Measurements from ENCODE around the gene FUCA2.

Gene FUCA2

DNA sequence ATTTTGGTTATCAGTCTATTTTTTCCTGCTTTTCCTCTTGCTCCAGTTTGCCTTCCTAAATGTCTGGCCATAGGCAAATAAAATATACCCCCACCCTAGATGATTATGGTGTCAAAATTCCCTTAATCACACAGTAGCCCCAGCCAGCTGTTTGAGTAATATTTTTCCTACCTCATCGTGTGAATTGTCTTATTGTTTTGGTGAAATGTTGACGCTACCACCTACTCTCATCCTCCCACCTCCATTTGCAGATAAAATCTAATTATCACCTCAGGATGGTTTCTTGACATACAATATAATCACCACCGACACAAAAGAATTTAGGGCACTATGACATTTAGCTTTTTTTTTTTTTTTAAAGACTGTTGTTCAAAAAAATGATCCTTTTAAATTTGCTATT lies 44.1 kb upstream of the FUCA2 start:
- Histone ChIP-seq H3K4me1 (ENCODE audit: insufficient read depth, poor library complexity, severe bottlenecking) (no peaks in the 10 kb centered on the region), H3K36me3 (ENCODE audit: low read depth) (no peaks in the 10 kb centered on the region), H3K4me3 (ENCODE audit: severe bottlenecking) (no peak overlapping the region), H3K27me3 (ENCODE audit: insufficient read depth, poor library complexity, severe bottlenecking) (no peaks in the 10 kb centered on the region), H3K27ac (ENCODE audit: poor library complexity, severe bottlenecking) (no peak overlapping the region), H3K9me3 (ENCODE audit: severe bottlenecking) (no peaks in the 10 kb centered on the region)
- DNase-seq (ENCODE audit: low spot score): no peak
- TF ChIP-seq, protein P1, sequence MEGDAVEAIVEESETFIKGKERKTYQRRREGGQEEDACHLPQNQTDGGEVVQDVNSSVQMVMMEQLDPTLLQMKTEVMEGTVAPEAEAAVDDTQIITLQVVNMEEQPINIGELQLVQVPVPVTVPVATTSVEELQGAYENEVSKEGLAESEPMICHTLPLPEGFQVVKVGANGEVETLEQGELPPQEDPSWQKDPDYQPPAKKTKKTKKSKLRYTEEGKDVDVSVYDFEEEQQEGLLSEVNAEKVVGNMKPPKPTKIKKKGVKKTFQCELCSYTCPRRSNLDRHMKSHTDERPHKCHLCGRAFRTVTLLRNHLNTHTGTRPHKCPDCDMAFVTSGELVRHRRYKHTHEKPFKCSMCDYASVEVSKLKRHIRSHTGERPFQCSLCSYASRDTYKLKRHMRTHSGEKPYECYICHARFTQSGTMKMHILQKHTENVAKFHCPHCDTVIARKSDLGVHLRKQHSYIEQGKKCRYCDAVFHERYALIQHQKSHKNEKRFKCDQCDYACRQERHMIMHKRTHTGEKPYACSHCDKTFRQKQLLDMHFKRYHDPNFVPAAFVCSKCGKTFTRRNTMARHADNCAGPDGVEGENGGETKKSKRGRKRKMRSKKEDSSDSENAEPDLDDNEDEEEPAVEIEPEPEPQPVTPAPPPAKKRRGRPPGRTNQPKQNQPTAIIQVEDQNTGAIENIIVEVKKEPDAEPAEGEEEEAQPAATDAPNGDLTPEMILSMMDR (IDR thresholded peaks at IDR 0.05; ENCODE audit: poor library complexity, severe bottlenecking): no peak
- no peak for ATAC-seq (ENCODE audit: low read depth)

DNA sequence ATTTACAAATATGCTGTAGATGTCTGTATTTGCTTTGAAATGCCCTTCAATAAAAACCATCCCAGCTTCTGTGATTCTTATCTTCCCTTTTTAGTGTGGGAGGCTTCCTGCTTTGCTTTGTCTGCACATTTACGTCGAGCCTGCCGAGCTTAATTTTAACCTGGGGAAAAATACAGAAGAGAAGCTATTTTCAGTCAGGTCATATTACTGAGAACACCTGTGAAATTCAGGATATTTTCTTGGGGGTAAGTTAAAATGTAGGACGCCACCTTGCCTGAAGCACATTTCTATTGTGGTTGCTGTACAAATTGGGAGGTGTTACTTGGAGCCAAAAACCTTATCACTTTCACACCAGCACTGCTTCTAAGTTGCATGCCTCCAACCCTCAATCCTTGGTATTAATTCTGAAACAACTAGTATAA lies 43.6 kb upstream of the FUCA2 start:
- no peaks in the 10 kb centered on the region for H3K4me1 ChIP-seq (ENCODE audit: insufficient read depth, poor library complexity, severe bottlenecking)
- H3K27me3 ChIP-seq (ENCODE audit: insufficient read depth, poor library complexity, severe bottlenecking): no peaks in the 10 kb centered on the region
- TF ChIP-seq, protein P1 (IDR thresholded peaks at IDR 0.05; ENCODE audit: poor library complexity, severe bottlenecking): no peak
- no peak overlapping the region for H3K4me3 ChIP-seq (ENCODE audit: severe bottlenecking)
- no peaks in the 10 kb centered on the region for H3K36me3 ChIP-seq (ENCODE audit: low read depth)
- DNase-seq (ENCODE audit: low spot score) (no peak), ATAC-seq (ENCODE audit: low read depth) (no peak)
- no peaks in the 10 kb centered on the region for H3K9me3 ChIP-seq (ENCODE audit: severe bottlenecking)
- no peak overlapping the region for H3K27ac ChIP-seq (ENCODE audit: poor library complexity, severe bottlenecking)

DNA sequence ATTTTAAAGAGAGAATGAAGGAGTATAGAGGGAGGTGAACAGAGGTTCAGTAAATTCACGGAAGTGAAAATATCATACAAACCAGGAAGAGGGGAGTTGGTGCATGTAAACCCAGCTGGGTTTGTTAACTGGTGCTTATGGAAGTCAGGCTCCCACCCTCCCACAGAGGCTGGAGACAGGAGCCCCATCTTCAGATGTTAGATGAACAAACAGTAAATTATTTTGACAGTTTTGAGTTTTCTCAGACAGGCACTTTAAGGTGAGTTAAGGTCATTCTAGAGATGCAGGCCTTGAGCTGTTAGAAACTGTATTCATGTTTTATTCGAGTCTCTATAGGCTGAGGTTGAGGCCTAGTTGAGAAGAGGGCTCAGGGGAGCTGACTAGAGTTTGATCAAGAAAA lies 41.8 kb upstream of the FUCA2 start:
- no peak overlapping the region for H3K27ac ChIP-seq (ENCODE audit: poor library complexity, severe bottlenecking)
- H3K4me1 ChIP-seq (ENCODE audit: insufficient read depth, poor library complexity, severe bottlenecking): no peaks in the 10 kb centered on the region
- no peak overlapping the region for H3K4me3 ChIP-seq (ENCODE audit: severe bottlenecking)
- TF ChIP-seq, protein P1 (IDR thresholded peaks at IDR 0.05; ENCODE audit: poor library complexity, severe bottlenecking): no peak
- no peaks in the 10 kb centered on the region for H3K9me3 ChIP-seq (ENCODE audit: severe bottlenecking)
- H3K36me3 ChIP-seq (ENCODE audit: low read depth): no peaks in the 10 kb centered on the region
- DNase-seq (ENCODE audit: low spot score) (no peak), ATAC-seq (ENCODE audit: low read depth) (no peak)
- no peaks in the 10 kb centered on the region for H3K27me3 ChIP-seq (ENCODE audit: insufficient read depth, poor library complexity, severe bottlenecking)

DNA sequence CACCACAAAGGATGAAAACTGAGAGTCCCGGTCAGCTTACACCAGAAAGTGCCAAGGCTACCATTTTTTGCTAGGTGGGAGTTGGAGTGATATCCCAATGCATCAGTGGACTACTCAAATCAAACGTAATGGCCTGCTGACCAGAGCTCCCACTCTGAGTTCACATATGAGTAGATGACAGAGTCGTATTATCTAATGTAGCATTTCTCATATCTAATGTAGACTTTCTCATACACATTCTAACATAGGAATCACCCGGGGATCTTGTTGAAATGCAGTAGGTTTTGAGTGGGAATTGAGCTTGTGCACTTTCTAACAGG lies 38.4 kb upstream of the FUCA2 start:
- no peak for ATAC-seq (ENCODE audit: low read depth)
- no peak overlapping the region for H3K27ac ChIP-seq (ENCODE audit: poor library complexity, severe bottlenecking)
- H3K9me3 ChIP-seq (ENCODE audit: severe bottlenecking): no peaks in the 10 kb centered on the region
- H3K27me3 ChIP-seq (ENCODE audit: insufficient read depth, poor library complexity, severe bottlenecking): no peaks in the 10 kb centered on the region
- H3K4me1 ChIP-seq (ENCODE audit: insufficient read depth, poor library complexity, severe bottlenecking): no peaks in the 10 kb centered on the region
- H3K4me3 ChIP-seq (ENCODE audit: severe bottlenecking): no peak overlapping the region
- DNase-seq (ENCODE audit: low spot score): no peak
- TF ChIP-seq, protein P1 (IDR thresholded peaks at IDR 0.05; ENCODE audit: poor library complexity, severe bottlenecking): no peak
- H3K36me3 ChIP-seq (ENCODE audit: low read depth): no peaks in the 10 kb centered on the region

DNA sequence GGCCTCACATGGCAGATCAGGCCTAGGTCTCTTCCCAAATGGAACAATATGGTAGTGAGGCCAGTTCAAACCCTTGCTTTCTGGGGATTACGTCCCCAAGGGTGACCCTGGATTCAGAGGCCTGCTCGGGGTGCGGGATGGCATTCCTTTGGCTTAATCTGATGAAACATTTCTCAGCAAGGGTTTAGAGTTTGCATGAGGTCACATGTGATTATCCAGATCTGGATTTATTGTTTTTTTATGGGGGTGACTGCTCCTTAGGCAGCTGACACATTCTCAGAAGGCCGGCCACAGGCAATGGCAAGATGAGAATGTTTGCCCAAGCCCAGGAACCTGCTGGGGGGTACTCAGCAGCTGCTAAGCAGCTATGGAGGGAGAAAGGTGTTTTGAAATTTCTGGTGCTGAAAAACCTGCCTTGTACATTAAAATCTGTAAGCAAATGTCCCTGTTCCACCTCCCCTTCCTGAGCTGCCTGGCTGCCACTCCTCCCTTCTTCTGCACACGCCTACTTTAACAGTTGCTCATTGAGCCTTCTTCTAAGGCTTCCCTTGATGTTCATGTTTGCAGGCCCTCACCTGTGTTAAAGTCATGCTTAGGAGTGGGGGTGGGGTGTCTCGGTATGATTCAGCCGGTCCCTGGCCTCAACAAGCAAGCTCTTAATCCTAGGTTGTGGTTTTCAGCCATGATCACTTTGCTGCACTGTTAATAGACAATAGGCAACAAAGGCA lies 37.9 kb upstream of the FUCA2 start:
- Histone ChIP-seq H3K4me3 (ENCODE audit: severe bottlenecking) (no peak overlapping the region), H3K9me3 (ENCODE audit: severe bottlenecking) (no peaks in the 10 kb centered on the region), H3K4me1 (ENCODE audit: insufficient read depth, poor library complexity, severe bottlenecking) (no peaks in the 10 kb centered on the region), H3K27ac (ENCODE audit: poor library complexity, severe bottlenecking) (no peak overlapping the region), H3K36me3 (ENCODE audit: low read depth) (no peaks in the 10 kb centered on the region), H3K27me3 (ENCODE audit: insufficient read depth, poor library complexity, severe bottlenecking) (no peaks in the 10 kb centered on the region)
- TF ChIP-seq, protein P1 (IDR thresholded peaks at IDR 0.05; ENCODE audit: poor library complexity, severe bottlenecking): no peak
- no peak for DNase-seq (ENCODE audit: low spot score)
- ATAC-seq (ENCODE audit: low read depth): peak; percentile 90
